ENCODE data around the gene ATP13A1.
"Not testable (repeated sequence)": the region's sequence is repeated elsewhere in the genome, so short reads cannot be mapped to it uniquely, and the experiment has no call there.

Gene ATP13A1

GRCh38 chr19:19610376-19611202 is 52.9 kb downstream of the ATP13A1 start:
- Histone ChIP-seq H3K27me3 (ENCODE audit: insufficient read depth, low read length) (no peaks in the 10 kb centered on the region), H3K4me3 (ENCODE audit: low read length) (no peak overlapping the region), H3K36me3 (ENCODE audit: insufficient read depth, low read depth, low read length) (no peaks in the 10 kb centered on the region), H3K4me1 (ENCODE audit: insufficient read depth, low read length) (no peaks in the 10 kb centered on the region), H3K9me3 (ENCODE audit: insufficient read depth, low read depth, low read length) (no peaks in the 10 kb centered on the region), H3K9ac (ENCODE audit: low read depth, low read length) (no peak overlapping the region), H3K27ac (ENCODE audit: low read length) (no peak overlapping the region)

GRCh38 chr19:19606686-19607085 is 56.8 kb downstream of the ATP13A1 start:
- H3K27ac ChIP-seq (ENCODE audit: low read length); H3K9ac ChIP-seq (ENCODE audit: low read depth, low read length); H3K9me3 ChIP-seq (ENCODE audit: insufficient read depth, low read depth, low read length): not testable (repeated sequence)

GRCh38 chr19:19606021-19606420 is 57.5 kb downstream of the ATP13A1 start:
- no peaks in the 10 kb centered on the region for H3K9me3 ChIP-seq (ENCODE audit: insufficient read depth, low read depth, low read length)
- no peak overlapping the region for H3K4me3 ChIP-seq (ENCODE audit: low read length)
- no peak overlapping the region for H3K27ac ChIP-seq (ENCODE audit: low read length)
- no peak overlapping the region for H3K9ac ChIP-seq (ENCODE audit: low read depth, low read length)
- H3K4me1 ChIP-seq (ENCODE audit: insufficient read depth, low read length): peaks cover 8% of the 10 kb centered on the region
- no peaks in the 10 kb centered on the region for H3K36me3 ChIP-seq (ENCODE audit: insufficient read depth, low read depth, low read length)
- H3K27me3 ChIP-seq (ENCODE audit: insufficient read depth, low read length): no peaks in the 10 kb centered on the region

More at GRCh38 chr19:19606686-19607085, 56.8 kb downstream of the ATP13A1 start:
- not testable (repeated sequence) for H3K4me3 ChIP-seq (ENCODE audit: low read length); H3K36me3 ChIP-seq (ENCODE audit: insufficient read depth, low read depth, low read length); H3K4me1 ChIP-seq (ENCODE audit: insufficient read depth, low read length); H3K27me3 ChIP-seq (ENCODE audit: insufficient read depth, low read length)

- Histone ChIP-seq H3K9me3 (ENCODE audit: insufficient read depth, low read depth, low read length) (no peaks in the 10 kb centered on the region), H3K4me1 (ENCODE audit: insufficient read depth, low read length) (peaks cover 8% of the 10 kb centered on the region), H3K36me3 (ENCODE audit: insufficient read depth, low read depth, low read length) (no peaks in the 10 kb centered on the region), H3K4me3 (ENCODE audit: low read length) (no peak overlapping the region), H3K27ac (ENCODE audit: low read length) (no peak overlapping the region), H3K9ac (ENCODE audit: low read depth, low read length) (no peak overlapping the region), H3K27me3 (ENCODE audit: insufficient read depth, low read length) (no peaks in the 10 kb centered on the region)
Observed at GRCh38 chr19:19602713-19603324, 60.7 kb downstream of the ATP13A1 start.

- Histone ChIP-seq H3K27me3 (ENCODE audit: insufficient read depth, low read length) (no peaks in the 10 kb centered on the region), H3K36me3 (ENCODE audit: insufficient read depth, low read depth, low read length) (no peaks in the 10 kb centered on the region), H3K9me3 (ENCODE audit: insufficient read depth, low read depth, low read length) (no peaks in the 10 kb centered on the region), H3K4me1 (ENCODE audit: insufficient read depth, low read length) (peaks cover 8% of the 10 kb centered on the region), H3K27ac (ENCODE audit: low read length) (no peak overlapping the region), H3K9ac (ENCODE audit: low read depth, low read length) (no peak overlapping the region), H3K4me3 (ENCODE audit: low read length) (no peak overlapping the region)
Observed at GRCh38 chr19:19602136-19602712, 61.3 kb downstream of the ATP13A1 start.

GRCh38 chr19:19600793-19601330 is 62.6 kb downstream of the ATP13A1 start:
- Histone ChIP-seq H3K27me3 (ENCODE audit: insufficient read depth, low read length) (no peaks in the 10 kb centered on the region), H3K4me3 (ENCODE audit: low read length) (no peak overlapping the region), H3K4me1 (ENCODE audit: insufficient read depth, low read length) (peaks cover 8% of the 10 kb centered on the region), H3K27ac (ENCODE audit: low read length) (no peak overlapping the region), H3K9me3 (ENCODE audit: insufficient read depth, low read depth, low read length) (no peaks in the 10 kb centered on the region), H3K9ac (ENCODE audit: low read depth, low read length) (no peak overlapping the region), H3K36me3 (ENCODE audit: insufficient read depth, low read depth, low read length) (no peaks in the 10 kb centered on the region)

- not testable (repeated sequence) for H3K36me3 ChIP-seq (ENCODE audit: insufficient read depth, low read depth, low read length); H3K4me1 ChIP-seq (ENCODE audit: insufficient read depth, low read length); H3K27ac ChIP-seq (ENCODE audit: low read length); H3K9me3 ChIP-seq (ENCODE audit: insufficient read depth, low read depth, low read length); H3K9ac ChIP-seq (ENCODE audit: low read depth, low read length); H3K4me3 ChIP-seq (ENCODE audit: low read length); H3K27me3 ChIP-seq (ENCODE audit: insufficient read depth, low read length)
Observed at GRCh38 chr19:19598728-19599451, 64.6 kb downstream of the ATP13A1 start.

- Histone ChIP-seq H3K4me1 (ENCODE audit: insufficient read depth, low read length) (peaks cover 6% of the 10 kb centered on the region), H3K27me3 (ENCODE audit: insufficient read depth, low read length) (no peaks in the 10 kb centered on the region), H3K4me3 (ENCODE audit: low read length) (no peak overlapping the region), H3K9ac (ENCODE audit: low read depth, low read length) (no peak overlapping the region), H3K9me3 (ENCODE audit: insufficient read depth, low read depth, low read length) (no peaks in the 10 kb centered on the region), H3K27ac (ENCODE audit: low read length) (no peak overlapping the region), H3K36me3 (ENCODE audit: insufficient read depth, low read depth, low read length) (no peaks in the 10 kb centered on the region)
Observed at GRCh38 chr19:19597809-19598306, 65.6 kb downstream of the ATP13A1 start.

Data from iPS-20b (cell line).